ENCODE measurements around the gene TRPM2.
"Not testable (repeated sequence)": the region's sequence is repeated elsewhere in the genome, so short reads cannot be mapped to it uniquely, and the experiment has no call there.

TRPM2 gene

DNA sequence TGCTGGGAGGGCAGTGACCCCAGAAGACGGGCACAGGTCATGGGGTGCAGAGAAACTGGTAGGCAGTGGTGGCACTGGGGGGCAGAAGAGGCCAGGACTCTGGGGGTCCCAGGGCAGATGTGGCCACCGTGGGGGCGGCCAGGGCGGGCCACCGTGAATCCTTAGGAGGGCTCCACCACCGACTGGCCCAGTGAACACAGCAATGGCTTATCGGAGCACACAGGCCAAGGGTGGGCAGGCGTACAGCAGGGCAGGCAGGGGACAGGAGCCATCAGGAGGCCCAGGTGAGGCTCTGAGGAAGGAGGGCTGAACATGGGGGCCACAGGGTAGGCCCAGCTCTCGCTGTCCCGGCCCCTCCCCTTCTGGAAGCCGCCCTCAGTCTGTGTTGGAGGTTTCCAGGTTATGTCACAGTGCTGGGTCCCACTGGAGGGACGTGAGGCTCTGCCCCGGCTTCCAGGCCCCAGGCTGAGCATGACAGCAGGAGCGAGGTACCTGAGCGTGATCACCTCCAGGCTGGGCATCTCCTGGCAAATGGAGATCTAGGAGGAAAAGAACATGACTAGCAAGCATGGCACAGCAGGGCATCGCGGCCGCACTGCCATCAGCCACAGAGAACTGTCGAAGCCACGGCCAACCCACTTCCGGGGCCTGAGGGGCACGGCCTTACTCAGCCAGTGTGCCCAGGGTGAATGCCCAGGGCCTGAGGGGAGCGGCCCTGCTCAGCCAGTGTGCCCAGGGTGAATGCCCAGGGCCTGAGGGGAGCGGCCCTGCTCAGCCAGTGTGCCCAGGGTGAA, 18.0 kb upstream of the TRPM2 start:
- no peak for DNase-seq (ENCODE audit: low read depth)

DNA sequence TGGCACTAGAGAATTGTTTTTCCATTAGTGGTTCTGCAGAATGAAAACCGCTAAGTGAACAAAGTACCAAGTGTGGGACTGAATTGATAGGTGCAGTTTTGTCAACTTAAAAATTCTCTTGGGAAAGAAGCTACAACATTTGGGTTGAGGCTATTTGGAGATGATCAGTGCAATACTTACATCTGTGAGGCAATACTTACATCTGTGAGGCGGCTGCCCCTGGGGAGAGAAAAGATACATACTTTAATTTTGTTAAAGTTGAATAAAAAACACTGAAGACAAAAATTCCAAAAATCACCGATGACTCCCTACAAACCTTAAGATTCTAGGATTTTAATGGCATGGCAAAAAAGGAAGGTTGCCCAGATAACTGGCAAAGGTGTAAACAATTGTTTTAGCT, 16.0 kb upstream of the TRPM2 start:
- DNase-seq (ENCODE audit: low read depth) = no peak

DNA sequence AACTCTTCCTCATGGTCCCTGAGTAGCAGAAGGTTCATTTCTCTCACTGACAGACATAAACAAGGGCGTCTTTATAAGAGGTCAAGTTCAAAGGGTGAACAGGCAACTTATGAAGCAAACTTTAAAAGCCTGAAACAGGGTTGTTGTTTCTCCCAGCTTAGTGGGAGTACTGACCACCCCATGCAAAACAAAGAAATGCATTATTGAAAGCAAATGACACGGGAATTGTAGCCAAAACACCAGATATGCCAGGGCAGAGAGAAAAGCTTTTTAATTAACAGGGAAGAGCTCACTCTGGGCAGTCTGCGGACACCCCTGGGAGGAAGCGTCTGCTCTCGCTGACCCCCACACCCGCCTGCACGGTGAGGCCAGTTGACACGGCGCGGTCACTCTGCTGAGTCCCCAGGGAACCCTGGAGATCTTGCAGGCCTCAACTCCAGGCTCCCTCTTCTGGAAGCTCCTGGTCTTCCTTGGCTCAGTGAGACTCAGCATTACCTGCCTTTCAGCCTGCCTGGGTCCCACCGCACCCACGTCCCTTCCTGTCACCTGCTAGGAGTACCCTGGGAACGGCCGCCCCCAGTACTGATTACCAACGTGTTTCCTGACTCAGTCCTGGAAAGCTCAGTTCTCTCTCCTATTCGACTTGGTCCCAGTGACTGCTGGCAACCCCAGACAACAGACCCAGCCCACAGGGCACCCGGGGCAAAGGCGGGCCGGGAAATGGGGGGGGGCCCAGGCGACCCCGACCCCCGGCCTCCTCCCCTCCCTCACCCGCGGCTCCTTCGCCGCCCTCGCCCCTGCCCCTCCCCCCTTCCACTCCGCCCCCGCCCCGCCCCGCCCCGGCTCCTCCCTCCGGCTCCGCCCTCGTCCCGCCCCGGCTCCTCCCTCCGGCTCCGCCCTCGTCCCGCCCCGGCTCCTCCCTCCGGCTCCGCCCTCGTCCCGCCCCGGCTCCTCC, 15.2 kb upstream of the TRPM2 start:
- no peak for DNase-seq (ENCODE audit: low read depth)

DNA sequence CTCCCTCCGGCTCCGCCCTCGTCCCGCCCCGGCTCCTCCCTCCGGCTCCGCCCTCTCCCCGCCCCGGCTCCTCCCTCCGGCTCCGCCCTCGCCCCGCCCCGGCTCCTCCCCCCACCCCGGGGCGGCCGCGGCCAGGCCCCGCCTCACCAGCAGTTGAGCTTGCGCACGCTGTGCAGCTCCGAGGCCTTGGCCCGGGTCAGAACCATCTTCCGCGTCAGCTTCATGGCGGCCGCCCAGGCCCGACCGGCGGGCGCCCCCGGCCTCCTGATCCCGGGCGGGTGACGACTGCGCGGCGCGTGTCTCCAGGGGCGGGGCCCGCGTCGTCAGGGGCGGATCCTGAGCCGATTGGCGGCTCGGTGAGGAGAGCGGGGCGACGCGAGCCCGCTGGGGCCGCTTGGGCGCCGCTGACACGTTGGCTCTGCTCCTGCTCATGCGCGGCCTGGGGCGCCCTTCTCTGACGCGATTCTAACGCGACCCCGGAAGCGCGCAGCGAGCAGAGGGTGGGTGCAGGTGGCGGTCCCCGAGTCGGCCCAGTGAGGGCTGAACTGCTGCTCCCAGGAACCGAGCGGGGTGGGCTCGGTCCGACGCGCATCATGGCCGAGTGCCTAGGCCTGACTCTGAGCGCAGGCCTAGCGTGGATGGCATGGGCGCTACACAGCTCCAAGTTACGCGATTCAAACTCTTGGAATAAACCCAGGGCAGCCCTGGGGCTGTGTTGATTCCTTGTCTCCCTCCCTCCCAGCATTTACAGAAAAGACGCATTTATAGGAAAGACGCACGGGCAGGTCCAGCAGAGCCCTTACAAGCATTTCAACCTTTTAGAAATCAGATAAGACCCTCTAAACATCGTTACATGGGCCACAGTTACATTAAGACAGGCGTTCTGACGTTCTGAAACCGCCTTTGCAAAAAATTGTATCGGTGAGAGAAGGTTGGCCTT, 14.2 kb upstream of the TRPM2 start, which contains the start of gene CFAP410:
CFAP410 (minus strand) TSS at position 420 of the 940 bp plus-strand sequence; CDS start at position 224, 196 bp downstream.
- peak; percentile 88 for DNase-seq (ENCODE audit: low read depth)

DNA sequence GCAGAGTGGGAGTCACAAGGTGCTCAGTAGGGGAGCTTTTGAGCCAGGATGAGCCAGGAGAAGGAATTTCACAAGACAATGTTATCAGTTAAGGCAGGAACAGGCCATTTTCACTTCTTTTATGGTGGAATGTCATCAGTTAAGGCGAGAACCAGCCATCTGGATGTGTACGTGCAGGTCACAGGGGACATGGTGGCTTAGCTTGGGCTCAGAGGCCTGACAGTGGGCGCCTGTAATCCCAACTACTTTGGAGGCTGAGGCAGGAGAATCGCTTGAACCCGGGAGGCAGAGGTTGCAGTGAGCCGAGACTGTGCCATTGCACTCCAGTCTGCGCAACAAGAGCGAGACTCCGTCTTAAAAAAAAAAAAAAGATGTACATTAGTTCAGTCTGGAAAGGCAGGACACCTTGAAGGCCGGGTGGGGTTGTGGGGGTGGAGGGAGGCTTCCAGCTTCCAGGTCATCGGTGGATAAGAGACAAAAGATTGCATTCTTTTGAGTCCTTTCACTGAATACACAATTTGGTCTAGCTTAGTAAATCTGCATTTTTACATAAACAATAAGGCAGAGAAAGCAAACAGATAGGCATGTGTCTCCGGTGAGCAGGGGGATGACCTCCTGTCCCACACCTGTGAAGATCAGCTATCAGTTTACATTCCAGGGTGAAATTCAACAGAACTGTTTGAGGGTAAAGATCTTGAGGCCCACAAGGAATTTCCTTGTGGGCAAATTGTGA, 11.5 kb upstream of the TRPM2 start:
- not testable (repeated sequence) for DNase-seq (ENCODE audit: low read depth)

DNA sequence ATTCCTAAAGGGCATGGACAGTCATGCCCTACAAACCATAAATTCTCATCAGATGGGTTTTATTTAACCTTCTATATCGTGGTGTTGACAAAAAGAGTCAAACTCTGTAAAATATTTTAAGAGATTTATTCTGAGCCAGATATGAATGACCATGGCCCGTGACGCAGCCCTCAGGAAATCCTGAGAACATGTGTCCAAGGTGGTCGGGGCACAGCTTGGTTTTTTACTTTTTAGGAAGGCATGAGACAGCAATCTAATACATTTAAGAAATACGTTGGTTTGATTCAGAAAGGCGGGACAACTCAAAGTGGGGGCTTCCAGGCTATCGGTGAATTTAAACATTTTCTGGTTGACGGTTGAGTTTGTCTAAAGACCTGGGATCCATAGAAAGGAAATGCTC, 10.4 kb upstream of the TRPM2 start:
- not testable (repeated sequence) for DNase-seq (ENCODE audit: low read depth)

DNA sequence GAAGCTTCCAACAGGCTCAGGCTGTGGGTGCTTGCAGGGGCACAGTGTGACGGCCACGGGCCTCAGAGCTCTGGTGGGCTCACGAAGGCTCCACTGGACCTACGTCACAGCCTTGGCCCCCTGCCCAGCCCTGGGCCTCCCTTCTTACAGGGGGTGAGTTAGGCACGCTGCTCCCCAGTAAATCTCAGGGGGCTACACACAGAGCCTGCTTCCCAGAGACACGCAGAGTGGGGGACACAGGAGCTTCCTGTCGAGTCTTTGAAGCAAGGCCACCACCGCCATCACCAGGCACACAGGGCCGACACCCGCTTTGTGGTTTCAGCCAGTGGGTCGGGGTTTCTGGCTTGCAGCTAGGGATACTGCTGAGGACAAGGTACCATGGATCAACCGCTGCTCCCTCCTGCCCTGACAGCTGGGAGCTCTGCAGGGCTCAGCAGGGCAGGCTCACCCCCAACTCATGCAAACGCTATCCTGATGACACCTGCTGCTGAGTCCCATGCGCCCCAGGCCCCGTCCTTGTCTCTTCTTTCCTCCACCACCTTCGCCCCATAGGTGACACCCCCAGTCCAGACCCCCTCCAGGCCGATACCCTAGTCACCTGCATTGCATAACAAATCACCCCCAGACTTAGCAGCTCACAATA, 8.8 kb upstream of the TRPM2 start:
- no peak for DNase-seq (ENCODE audit: low read depth)

DNA sequence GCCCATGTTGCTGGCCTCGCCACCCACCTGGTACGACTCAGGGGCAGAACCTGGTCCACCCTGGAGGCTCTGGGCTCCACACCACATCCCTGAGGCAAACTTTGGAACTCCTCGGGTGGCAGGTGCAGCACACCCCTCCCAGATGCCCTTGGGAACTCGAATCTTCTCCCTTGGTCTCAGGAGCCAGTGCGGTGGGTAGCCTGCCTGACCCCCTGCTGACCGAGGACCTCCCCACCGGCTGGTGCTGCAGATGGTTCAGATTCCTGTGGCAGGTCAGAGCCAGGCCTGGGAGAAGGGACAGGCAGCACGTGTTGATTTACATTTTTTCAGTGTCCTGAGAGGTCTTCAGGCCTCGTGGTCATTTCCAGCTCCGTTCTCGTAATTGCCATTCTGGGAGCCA, 7.9 kb upstream of the TRPM2 start:
- DNase-seq (ENCODE audit: low read depth) = no peak

DNA sequence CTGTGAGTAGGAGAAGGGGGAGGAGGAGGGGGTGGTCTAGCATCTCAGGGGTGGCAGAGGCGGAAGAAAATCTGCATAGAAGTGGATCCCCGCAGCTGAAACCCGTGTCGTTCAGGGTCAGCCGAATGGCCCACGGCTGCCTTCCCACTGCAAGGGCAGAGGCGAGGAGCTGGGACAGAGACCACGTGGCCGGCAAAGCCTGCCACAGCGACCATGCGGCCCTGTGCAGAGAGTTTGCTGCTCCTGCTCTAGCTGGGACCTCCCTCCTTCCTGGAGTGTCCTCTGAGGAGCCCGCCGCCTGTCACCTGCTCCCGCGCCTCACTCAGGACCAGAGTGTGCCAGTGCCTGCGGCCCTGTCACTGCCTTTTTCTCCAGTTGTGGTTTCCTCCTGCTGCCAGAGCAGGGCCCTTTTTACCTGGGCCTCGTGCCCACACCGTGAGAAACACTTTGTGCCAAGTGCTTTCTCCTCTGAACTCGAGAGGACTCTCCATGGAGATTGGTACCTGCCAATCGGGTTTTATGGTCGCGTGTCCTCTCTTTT, 5.4 kb upstream of the TRPM2 start:
- no peak for DNase-seq (ENCODE audit: low read depth)

DNA sequence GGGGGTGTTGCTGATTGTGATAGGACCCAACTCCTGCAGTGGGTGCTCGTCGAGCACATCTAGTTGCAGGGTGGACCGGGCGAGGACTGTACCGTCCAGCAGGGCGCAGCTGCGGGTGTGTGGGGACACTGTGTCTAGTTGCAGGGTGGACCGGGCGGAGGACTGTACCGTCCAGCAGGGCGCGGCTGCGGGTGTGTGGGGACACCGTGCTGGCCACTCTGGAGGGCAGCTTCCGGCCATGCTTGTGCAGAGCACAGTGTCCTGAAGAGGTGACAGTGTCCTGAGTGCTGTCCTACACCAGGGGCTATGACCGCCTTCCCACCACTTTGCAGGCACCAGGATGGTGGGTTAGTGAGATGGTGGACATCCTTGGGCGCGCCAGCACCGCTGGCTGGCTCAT, 4.6 kb upstream of the TRPM2 start:
- no peak for DNase-seq (ENCODE audit: low read depth)

DNA sequence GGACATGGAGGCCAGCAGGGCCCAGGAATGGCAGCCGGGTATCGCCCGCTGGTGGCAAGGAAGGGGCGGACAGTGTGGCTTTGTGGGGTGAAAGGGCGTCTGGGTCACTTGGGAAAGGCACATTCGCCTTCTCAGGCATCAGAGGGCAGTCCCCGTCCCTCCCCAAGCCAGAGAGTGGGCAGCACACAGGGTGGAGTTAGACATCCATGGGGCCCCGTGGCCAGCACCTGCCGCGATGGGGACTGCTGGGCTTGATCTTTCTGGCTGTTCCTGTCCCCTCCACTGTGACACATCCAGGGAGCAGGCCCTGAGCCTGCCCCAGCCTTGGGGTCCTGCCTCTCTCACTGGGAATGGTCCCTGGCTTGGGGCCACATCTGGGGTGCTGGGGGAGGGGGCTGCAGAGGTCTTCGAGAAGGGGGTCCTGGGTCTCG, 4.0 kb upstream of the TRPM2 start:
- DNase-seq (ENCODE audit: low read depth) = no peak

DNA sequence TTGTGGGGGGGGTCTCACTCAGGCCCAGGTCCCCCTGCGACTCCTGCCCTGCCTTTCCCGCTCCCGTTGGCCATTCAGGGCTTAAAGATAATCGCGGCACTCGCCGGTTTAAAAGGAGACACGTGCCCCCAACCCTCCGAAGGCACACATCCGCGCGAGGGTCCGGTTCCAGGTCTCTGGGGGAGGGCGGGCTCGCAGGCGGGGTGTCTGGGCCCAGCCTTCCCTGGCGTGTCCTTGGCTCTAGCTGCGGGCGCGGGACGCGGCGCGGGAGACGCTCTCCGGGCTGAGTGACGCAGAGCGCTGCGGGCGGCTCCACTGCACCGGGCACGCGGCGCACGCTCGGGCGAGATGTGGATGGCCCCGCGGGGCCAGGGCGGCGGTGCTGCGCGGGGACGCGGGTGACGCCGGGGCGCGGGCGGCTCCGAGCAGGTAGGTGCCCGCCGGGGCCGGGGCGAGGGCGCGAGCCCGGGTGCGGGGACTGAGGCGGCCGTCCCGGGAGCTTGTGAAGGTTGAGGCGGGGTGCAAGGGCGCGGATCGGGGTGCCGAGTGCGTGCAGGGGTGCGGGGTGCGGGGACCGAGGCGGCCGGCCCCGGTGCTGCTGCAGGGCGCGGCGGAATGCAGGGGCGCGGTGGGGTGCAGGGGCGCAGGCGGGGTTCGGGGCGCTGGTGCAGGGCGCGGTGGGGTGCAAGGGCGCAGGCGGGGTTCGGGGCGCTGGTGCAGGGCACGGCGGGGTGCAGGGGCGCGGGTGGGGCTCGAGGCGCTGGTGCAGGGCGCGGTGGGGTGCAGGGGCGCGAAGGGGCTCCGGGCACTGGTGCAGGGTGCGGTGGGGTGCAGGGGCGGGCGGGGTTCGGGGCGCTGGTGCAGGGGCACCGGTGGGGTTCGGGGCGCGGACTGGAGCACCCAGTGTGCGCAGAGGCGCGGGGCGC, 3.3 kb upstream of the TRPM2 start:
- no peak for DNase-seq (ENCODE audit: low read depth)

DNA sequence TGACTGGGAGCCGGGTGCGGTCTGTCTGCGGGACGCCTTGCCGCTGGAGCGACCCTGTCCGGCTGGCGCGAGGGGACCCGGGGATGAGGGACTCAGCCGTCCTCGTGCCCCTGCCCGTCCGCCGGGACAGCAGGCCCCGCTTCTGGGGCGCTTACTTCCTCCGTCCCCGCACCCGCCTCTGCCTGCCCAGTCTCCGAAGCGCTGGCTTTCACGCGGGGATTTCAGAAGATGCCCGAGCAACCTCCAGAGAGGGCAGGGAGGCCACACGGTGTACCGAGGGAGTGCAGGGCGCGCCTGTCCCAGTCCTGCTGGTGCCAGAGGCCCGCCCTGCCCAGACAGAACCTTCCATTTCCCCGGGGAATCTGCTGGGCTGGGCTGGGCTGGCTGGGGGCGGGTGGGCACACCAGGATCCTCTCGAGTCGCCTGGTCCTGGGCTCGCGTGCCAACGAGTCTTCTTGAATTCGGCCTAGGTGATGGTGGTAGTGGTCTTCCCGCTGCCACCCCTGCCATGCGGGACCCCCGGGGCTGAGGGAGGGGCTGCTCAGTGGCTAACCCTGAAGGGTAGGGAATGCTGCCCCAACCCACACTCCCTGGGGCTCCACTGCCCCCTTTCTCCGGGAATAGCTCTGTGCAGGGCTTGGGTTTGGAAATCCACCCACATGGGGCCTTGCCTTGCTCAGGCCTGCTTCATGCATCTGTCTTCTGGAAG, 2.5 kb upstream of the TRPM2 start:
- no peak for DNase-seq (ENCODE audit: low read depth)

DNA sequence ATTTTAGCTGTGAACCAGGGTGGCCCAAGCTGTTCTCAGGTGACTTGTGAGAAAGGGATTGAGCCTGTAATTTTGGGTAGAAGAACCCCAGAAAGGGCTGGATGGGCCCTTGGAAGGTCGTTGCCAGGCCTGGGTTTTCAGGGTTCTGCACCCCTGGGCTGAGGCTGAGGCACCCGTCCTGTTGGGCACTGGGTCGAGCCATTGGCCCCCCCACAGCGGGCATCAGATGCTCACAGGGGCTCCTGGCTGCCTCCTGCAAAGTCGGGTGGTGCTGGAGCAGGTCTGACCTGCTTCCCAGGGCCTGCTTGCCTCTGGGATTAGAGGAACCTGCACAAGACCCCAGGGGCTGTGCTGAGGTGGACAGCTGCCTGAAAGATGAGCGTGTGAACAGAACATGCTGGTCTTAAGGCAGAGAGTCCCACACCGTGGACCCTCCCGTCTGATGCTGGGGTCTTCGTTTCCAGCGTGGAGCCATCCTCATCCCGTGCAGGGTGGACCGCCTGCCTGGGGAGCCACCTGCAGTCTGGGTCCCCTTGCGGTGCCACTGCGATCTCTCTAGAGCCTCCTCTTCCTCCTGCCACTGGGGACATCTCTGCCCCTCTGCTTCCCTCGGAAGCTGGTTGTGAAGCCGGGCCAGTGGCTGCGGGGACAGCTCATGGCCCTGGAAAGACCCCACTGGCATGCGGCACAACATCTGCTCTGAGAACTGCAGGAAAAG, 1.7 kb upstream of the TRPM2 start:
- DNase-seq (ENCODE audit: low read depth) = no peak

DNA sequence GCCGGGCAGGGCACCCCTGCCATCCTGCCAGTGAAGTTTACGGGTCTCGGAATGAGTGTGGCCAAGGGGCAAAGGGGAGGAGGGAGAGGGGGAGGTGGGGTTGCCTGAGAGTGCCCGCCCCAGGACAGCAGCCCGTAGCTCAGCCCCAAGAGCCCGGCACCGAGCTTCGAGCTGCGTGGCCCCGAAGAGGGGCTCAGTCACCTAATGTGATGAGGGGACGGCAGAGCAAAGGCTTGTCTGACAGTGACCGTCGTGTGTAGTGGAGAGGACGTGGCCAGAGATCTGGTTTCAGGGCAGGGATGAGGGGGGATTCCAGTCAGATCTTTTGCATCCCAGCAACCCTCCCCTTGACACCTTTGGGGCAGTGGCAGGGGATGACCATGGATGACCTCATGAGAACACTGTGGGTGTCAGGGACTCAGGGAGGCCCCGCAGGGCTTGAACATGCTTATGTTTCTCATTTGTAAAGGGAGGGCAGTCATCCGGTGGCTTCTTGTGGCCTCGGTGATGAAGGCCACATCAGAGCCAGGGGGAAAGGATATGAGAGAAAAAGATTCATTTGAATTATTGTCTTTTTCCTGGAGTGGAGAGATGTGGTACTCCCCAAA, 1.1 kb upstream of the TRPM2 start:
- no peak for DNase-seq (ENCODE audit: low read depth)

DNA sequence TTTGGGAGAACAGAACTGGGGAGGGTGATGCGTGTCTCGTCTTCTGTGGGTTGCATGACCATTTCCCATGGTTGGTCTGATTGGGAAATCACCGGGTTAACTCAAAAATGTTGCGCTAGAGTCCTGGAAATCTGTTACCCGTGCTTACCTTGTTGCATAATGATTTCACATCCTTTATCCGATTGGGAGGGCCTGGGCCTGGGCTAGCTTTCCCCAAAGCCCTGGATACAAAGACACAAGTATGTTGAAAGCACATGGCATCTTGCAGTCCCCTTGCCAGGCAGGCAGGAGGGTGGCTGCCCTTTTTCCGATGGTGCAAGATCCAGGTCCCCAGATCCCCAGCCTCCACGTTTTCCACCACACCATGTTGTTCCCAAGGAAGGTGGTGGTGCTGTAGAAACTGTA, 582 bp downstream of the TRPM2 start:
- DNase-seq (ENCODE audit: low read depth) = no peak
